K562 (cell line): ENCODE measurements around the gene ACTL7B.
"Not testable (repeated sequence)": the region's sequence is repeated elsewhere in the genome, so short reads cannot be mapped to it uniquely, and the experiment has no call there.

Experiments used
- DIDO1 ChIP-seq: fragments of 450-650 bp; IDR thresholded peaks from 2 replicates; pipeline ENCODE4 v1.6.1; 2016; ENCODE audit warnings: low read depth, missing biosample characterization, missing genetic modification characterization
- GABPA ChIP-seq: fragments of 200-800 bp; sonication (Bioruptor generic); conservative IDR thresholded peaks from 2 replicates; pipeline ENCODE4 v1.6.1; 2016; ENCODE audit warnings: low read depth, missing genetic modification characterization, missing compliant biosample characterization
- HMG20A ChIP-seq: fragments of 450-650 bp; formaldehyde crosslinking; conservative IDR thresholded peaks from 2 replicates; pipeline ENCODE4 v1.4.0; 2020; ENCODE audit warnings: mild to moderate bottlenecking, mixed read lengths
- MYBL2 ChIP-seq, 2 experiments: fragments of 450-650 bp in 1 of 2; sonication (generic) in 1 of 2; formaldehyde crosslinking in 1 of 2; IDR thresholded peaks; 2 replicates each; pipeline versions ENCODE4 v1.6.1 to v1.8.1; 2017 to 2022; ENCODE audit warnings: borderline replicate concordance in 1 of 2, inconsistent platforms in 1 of 2, low read depth in 1 of 2, mild to moderate bottlenecking in 1 of 2, missing genetic modification reagents in 1 of 2, moderate library complexity in 1 of 2
- TF ChIP-seq, protein P1 (sequence below), 3 experiments: IDR thresholded peaks in 2 of 3; conservative IDR thresholded peaks in 1 of 3; 2 replicates each; pipeline ENCODE4 v1.5.1; 2011 to 2012; ENCODE audit warnings: low read length in 3 of 3, mild to moderate bottlenecking in 3 of 3, control low read depth in 2 of 3, improper control_type of control experiment in 1 of 3, inconsistent platforms in 1 of 3, low read depth in 1 of 3, mixed read lengths in 1 of 3, moderate library complexity in 1 of 3; ENCODE audit not compliant: insufficient read depth in 2 of 3

DNA sequence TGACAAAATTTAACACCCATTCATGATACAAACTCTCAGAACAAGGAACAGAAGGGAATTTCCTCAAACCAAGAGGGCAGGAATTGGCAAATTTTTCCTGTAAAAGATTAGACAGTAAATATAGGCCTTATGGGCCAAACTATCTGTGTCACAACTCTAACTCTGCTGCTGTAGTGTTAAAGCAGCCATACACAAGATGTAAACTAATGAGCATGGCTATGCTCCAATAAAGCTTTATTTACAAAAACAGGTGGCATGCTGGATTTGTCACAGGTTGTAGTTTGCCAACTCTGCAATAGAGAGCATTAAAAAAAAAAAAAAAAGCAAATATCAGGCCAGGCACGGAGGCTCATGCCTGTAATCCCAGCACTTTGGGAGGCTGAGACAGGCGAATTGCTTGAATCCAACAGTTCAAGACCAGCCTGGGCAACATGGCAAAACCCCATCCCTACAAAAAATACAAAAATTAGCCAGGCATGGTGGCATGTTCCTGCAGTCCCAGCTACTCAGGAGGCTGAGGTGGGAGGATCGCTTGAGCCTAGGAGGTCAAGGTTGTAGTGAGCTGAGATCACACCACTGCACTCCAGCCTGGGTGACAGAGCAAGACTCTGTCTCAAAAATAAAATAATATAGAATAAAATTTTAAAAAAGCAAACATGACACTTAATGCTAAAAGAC is 30.9 kb upstream of the ACTL7B start:
- TF ChIP-seq DIDO1 (tag); HMG20A (CRISPR knock-in tag); MYBL2 (IDR thresholded peaks at IDR 0.05; ENCODE audit: low read depth); MYBL2 (CRISPR knock-in tag; IDR thresholded peaks at IDR 0.05; ENCODE audit: borderline replicate concordance); GABPA (tag): not testable (repeated sequence)
- TF ChIP-seq, protein P1, sequence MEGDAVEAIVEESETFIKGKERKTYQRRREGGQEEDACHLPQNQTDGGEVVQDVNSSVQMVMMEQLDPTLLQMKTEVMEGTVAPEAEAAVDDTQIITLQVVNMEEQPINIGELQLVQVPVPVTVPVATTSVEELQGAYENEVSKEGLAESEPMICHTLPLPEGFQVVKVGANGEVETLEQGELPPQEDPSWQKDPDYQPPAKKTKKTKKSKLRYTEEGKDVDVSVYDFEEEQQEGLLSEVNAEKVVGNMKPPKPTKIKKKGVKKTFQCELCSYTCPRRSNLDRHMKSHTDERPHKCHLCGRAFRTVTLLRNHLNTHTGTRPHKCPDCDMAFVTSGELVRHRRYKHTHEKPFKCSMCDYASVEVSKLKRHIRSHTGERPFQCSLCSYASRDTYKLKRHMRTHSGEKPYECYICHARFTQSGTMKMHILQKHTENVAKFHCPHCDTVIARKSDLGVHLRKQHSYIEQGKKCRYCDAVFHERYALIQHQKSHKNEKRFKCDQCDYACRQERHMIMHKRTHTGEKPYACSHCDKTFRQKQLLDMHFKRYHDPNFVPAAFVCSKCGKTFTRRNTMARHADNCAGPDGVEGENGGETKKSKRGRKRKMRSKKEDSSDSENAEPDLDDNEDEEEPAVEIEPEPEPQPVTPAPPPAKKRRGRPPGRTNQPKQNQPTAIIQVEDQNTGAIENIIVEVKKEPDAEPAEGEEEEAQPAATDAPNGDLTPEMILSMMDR (IDR thresholded peaks at IDR 0.05 in 2 of 3, conservative IDR thresholded peaks at IDR 0.05 in 1 of 3; ENCODE audit: insufficient read depth in 2 of 3, low read depth in 1 of 3, low read length in 3 of 3): not testable (repeated sequence)
